Suprapubic skin (tissue), 3 donors: ENCODE results near the gene PABPC3.

Source experiments
- EP300 ChIP-seq: sonication (generic); formaldehyde crosslinking; IDR thresholded peaks from one replicate; pipeline ENCODE4 v1.6.1; 2017; ENCODE audit warnings: antibody characterized with exemption
- POLR2A ChIP-seq, 2 donors: fragments of 450-650 bp; IDR thresholded peaks; one replicate each; pipeline ENCODE4 v1.6.1; 2017; ENCODE audit warnings: antibody characterized with exemption in 2 of 2, mild to moderate bottlenecking in 2 of 2, moderate library complexity in 2 of 2
- TF ChIP-seq, protein P1 (sequence below), 2 donors: fragments of 200-600 bp in 1 of 2; fragments of 450-650 bp in 1 of 2; sonication (generic) in 1 of 2; IDR thresholded peaks; one replicate each; pipeline ENCODE4 v1.5.1; 2016 to 2019; ENCODE audit warnings: antibody characterized with exemption in 2 of 2, mild to moderate bottlenecking in 1 of 2, moderate library complexity in 1 of 2

GRCh38 chr13:25062479-25062878, 33.5 kb upstream of the PABPC3 start:
- TF ChIP-seq, protein P1, sequence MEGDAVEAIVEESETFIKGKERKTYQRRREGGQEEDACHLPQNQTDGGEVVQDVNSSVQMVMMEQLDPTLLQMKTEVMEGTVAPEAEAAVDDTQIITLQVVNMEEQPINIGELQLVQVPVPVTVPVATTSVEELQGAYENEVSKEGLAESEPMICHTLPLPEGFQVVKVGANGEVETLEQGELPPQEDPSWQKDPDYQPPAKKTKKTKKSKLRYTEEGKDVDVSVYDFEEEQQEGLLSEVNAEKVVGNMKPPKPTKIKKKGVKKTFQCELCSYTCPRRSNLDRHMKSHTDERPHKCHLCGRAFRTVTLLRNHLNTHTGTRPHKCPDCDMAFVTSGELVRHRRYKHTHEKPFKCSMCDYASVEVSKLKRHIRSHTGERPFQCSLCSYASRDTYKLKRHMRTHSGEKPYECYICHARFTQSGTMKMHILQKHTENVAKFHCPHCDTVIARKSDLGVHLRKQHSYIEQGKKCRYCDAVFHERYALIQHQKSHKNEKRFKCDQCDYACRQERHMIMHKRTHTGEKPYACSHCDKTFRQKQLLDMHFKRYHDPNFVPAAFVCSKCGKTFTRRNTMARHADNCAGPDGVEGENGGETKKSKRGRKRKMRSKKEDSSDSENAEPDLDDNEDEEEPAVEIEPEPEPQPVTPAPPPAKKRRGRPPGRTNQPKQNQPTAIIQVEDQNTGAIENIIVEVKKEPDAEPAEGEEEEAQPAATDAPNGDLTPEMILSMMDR (IDR thresholded peaks at IDR 0.05): no peak
- TF ChIP-seq POLR2A (IDR thresholded peaks at IDR 0.05): no peak
- no peak for TF ChIP-seq EP300
